ENCODE results near the gene CD300LF. TPM values are rescaled to one million over a fixed set of nuclear protein-coding genes. Genes with fewer than 3 reads are reported as not detected.

Gene CD300LF
- total and polyA plus RNA-seq, 4 donors: 0.13 to 1.9 (median 1.0) TPM

- Histone ChIP-seq H3K36me3 (ENCODE audit: control insufficient read depth in 4 of 4, insufficient read depth in 3 of 4, low read depth in 1 of 4, low read length in 3 of 4) (no peaks in the 10 kb centered on the region), H3K9ac (ENCODE audit: low read depth in 1 of 2, low read length in 2 of 2) (peak overlapping the region in 1 of 2 donors; percentile 29), H3K27me3 (ENCODE audit: control insufficient read depth in 4 of 4, insufficient read depth in 4 of 4, low read length in 3 of 4) (no peaks in the 10 kb centered on the region), H3K4me3 (ENCODE audit: low read depth in 1 of 3, low read length in 3 of 3) (peak overlapping the region; percentile 7 to 15 (median 8)), H3K27ac (ENCODE audit: low read depth in 1 of 2, low read length in 2 of 2) (peak overlapping the region; percentile 75 to 76), H3K4me1 (ENCODE audit: control insufficient read depth in 4 of 4, insufficient read depth in 4 of 4, low read length in 3 of 4) (peaks cover 53 to 91% (median 79%) of the 10 kb centered on the region in 4 donors), H3K9me3 (ENCODE audit: control insufficient read depth in 4 of 4, low read length in 3 of 4) (no peaks in the 10 kb centered on the region)
- TF ChIP-seq ZBTB33 (IDR thresholded peaks at IDR 0.05): no peak
- no peak for TF ChIP-seq NR2F2 (IDR thresholded peaks at IDR 0.05)
- TF ChIP-seq RXRA (IDR thresholded peaks at IDR 0.05): peak; percentile 57 to 80
- TF ChIP-seq EGR1 (IDR thresholded peaks at IDR 0.05; ENCODE audit: low read depth in 2 of 2): peak; percentile 95 to 99
- no peak for TF ChIP-seq TAF1 (conservative IDR thresholded peaks at IDR 0.05)
- no peak for TF ChIP-seq FOXA1 (IDR thresholded peaks at IDR 0.05)
- peak; percentile 20 for TF ChIP-seq MAX (IDR thresholded peaks at IDR 0.05)
- TF ChIP-seq JUND (IDR thresholded peaks at IDR 0.05): no peak
- TF ChIP-seq YY1 (IDR thresholded peaks at IDR 0.05): peak; percentile 18
- TF ChIP-seq REST (IDR thresholded peaks at IDR 0.05): no peak
- TF ChIP-seq SP1 (IDR thresholded peaks at IDR 0.05): peak; percentile 9
- TF ChIP-seq ATF3 (IDR thresholded peaks at IDR 0.05): no peak
- TF ChIP-seq CTCF (IDR thresholded peaks at IDR 0.05; ENCODE audit: low read depth, low read length, missing input control): no peak
- TF ChIP-seq HNF4A (conservative IDR thresholded peaks at IDR 0.05): peak; percentile 22 to 74
- TF ChIP-seq FOXA2 (IDR thresholded peaks at IDR 0.05): peak; percentile 49
- DNase-seq (ENCODE audit: low spot score): no peak
- WGBS: 25% methylated on average over 26 of the region's 26 CpGs
These were observed 45.5 kb upstream of the CD300LF start for GRCh38 chr17:74757931-74758847.

All from liver (tissue), 9 donors.